ENCODE results near the gene NTHL1. TPM values are rescaled to one million over a fixed set of nuclear protein-coding genes. Genes with fewer than 3 reads are reported as not detected.
A peak's percentile ranks its signal among the peaks of the same experiment; 100 is the strongest.

The NTHL1 gene
- polyA plus RNA-seq, 3 donors, result 15.2 to 26.1 (median 19.9) TPM

DNA sequence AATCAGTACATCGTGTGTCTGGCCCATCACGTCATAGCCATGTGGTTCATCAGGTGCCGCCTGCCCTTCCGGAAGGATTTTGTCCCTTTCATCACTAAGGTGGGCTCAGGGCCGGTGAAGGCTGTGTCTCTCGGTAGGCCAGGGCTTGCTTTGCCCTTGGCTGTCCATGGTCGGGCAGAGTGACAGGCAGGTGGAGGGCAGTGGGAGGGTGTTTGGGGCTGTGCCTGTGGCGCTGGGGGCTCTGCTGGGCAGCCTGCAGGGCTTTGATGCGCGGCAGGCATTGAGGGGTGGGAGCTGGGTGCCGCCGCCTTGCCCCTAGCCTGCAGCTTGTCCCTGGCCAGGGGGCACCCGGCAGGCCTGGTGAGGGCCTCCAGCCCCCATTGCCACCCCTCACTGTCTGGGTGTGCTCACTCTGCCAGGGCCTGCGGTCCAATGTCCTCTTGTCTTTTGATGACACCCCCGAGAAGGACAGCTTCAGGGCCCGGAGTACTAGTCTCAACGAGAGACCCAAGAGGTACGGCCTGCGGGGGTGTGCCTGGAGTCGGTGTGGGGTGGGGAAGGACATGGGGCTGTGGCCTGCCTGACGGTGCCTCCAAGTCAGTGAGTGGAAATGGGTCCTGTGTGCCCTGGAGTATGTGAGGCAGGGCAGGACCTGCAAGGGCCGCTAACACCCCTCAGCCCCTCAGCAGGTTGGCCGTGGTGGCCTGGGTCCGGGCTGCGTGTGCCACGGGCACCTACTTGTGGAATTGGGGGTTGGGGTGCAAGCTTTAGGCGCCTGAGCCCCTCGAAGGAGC is 28.6 kb upstream of the NTHL1 start:
- no peak for DNase-seq (ENCODE audit: extremely low read depth in 1 of 11, low read depth in 9 of 11, low spot score in 4 of 11)

GRCh38 chr16:2075631-2076030 is 28.0 kb upstream of the NTHL1 start:
- no peak for DNase-seq (ENCODE audit: extremely low read depth in 1 of 11, low read depth in 9 of 11, low spot score in 4 of 11)

- no peak for DNase-seq (ENCODE audit: extremely low read depth in 1 of 11, low read depth in 9 of 11, low spot score in 4 of 11)
These were observed 26.4 kb upstream of the NTHL1 start for GRCh38 chr16:2074071-2074470.

GRCh38 chr16:2072926-2073325 is 25.3 kb upstream of the NTHL1 start:
- DNase-seq (ENCODE audit: extremely low read depth in 1 of 11, low read depth in 9 of 11, low spot score in 4 of 11), result no peak

DNA sequence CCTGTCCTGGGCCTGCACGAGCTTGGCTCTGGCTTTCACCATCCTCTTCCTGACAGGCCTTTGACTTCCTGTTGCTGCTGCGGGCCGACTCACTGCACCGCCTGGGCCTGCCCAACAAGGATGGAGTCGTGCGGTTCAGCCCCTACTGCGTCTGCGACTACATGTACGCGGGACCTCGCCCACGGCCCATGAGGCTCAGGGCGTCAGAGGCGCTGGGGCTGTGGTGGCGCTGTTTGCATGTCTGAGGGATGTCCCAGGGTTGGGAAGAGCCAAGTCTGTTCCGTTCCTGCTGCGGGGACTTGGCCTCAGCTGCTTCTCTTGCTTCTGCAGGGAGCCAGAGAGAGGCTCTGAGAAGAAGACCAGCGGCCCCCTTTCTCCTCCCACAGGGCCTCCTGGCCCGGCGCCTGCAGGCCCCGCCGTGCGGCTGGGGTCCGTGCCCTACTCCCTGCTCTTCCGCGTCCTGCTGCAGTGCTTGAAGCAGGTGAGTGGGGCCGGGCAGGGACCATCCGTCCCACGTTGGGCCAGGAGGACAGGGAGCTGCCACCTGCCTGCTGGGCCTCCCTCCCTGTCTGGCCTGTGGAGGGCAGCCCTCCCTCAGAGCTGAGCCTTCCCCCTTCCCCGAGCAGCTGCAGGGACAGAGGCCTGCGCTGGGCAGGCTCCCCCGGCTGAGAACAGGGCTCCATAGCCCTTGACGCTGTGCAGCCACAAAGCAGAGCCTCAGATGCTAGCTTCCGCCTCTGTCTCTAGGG is 24.0 kb upstream of the NTHL1 start:
- no peak for DNase-seq (ENCODE audit: extremely low read depth in 1 of 11, low read depth in 9 of 11, low spot score in 4 of 11)

DNA sequence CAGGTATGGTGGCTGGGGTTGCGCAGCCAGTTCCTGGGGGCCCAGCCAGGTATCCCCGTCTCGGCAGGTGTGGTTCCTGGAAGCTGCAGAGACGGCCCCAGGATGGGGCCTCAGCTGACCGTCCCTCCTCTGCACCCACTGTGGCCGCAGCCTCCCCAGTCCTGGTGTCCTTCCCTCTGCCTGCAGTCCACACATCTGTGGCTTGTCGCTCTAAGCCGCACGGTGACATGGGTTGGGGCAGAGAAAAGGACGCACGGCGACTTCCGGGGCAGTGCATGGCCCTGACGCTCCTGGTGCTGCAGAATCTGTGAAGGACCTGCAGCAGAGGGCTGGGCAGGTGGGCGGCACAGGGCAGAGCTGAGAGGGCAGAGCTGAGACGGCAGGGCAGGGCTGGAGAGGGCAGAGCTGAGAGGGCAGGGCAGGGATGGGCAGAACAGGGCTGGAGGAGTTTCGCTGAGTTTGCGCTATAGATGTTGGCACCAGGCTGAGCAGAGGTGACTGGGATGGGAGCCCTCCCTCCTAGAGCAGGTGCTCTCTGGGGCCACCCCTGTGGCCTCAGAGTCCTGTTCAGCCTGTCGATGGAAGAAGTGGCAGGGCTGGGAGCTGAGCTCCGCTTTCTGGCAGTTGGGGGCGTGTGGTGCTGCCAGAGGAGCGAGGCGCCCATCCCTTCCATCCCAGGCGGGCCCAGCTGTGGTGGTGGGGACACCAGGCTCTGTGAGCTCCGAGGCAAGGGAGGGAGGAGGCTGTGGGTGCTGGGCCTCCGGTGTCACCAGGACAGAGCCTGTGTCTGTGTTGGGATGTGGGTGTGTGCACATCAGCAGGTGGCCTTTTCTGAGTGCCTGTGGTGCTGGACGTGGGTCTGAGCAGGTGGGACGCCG is 23.2 kb upstream of the NTHL1 start:
- no peak for DNase-seq (ENCODE audit: extremely low read depth in 1 of 11, low read depth in 9 of 11, low spot score in 4 of 11)

DNA sequence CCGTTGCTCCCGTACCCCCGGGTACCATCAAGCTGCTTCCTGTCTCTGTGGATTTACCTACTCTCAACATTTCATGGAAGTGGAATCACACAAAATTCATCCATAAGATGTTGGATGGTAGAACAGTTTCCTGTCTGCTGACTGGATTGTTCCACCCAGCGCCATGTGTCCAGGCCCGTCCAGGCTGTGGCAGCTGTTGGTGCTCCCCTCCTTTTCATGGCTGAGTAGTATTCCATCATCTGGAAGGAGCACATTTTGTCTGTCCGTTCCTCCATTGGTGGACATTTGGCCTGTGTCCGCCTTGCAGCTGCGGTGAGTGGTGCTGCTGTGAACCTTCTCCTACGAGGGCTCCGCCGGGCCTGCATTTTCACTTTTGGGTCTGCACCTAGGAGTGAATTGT is 18.5 kb upstream of the NTHL1 start:
- DNase-seq (ENCODE audit: extremely low read depth in 1 of 11, low read depth in 9 of 11, low spot score in 4 of 11), result no peak

DNA sequence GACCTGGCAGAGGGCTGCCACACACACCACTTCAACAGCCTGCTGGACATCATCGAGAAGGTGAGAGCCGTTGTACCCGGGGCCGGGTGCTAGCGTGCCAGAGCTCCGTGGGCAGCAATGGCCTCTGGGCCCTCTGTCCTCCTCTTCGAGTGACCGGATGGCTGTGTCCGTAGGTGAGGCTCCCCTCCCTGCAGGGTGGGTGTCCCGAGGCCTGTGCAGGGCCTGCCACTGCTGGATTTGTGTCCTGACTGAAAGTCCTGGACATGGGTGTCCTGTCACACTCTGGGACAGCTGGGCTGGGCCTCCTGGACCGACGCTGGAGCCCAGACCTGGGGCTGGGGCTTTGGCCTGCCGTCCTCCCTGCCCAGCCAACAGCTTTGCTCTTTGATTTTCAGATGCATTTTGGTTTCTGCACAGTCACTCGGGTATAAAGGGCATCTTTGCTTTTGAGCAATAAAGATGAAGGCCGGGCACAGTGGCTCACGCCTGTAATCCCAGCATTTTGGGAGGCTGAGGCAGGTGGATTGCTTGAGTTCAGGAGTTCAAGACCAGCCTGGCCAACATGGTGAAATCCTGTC is 16.8 kb upstream of the NTHL1 start:
- no peak for DNase-seq (ENCODE audit: extremely low read depth in 1 of 11, low read depth in 9 of 11, low spot score in 4 of 11)

GRCh38 chr16:2063861-2064260 is 16.2 kb upstream of the NTHL1 start:
- DNase-seq (ENCODE audit: extremely low read depth in 1 of 11, low read depth in 9 of 11, low spot score in 4 of 11), result no peak

- no peak for DNase-seq (ENCODE audit: extremely low read depth in 1 of 11, low read depth in 9 of 11, low spot score in 4 of 11)
These were observed 15.2 kb upstream of the NTHL1 start for GRCh38 chr16:2062801-2063200.

DNA sequence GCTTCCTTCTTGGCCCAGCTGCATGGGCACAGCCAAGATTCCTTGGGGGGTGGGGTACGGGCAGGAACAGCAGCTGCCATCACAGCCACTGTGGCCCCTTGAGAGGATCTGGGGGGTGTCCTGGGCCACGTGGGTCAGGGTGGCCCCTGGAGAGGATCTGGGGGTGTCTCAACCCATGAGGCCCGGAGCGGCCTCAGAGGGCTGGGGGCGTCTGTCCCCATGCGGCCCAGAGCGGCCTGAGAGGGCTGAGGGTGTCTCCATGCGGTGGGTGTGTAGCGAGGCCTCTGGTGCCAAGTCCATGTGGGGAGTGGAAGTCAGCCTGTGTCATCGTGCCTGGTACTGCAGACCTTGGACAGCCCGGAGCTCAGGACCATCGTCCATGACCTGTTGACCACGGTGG is 13.9 kb upstream of the NTHL1 start:
- DNase-seq (ENCODE audit: extremely low read depth in 1 of 11, low read depth in 9 of 11, low spot score in 4 of 11), result no peak

- no peak for DNase-seq (ENCODE audit: extremely low read depth in 1 of 11, low read depth in 9 of 11, low spot score in 4 of 11)
These were observed 13.4 kb upstream of the NTHL1 start for GRCh38 chr16:2061023-2061422.

GRCh38 chr16:2060346-2060745 is 12.7 kb upstream of the NTHL1 start:
- no peak for DNase-seq (ENCODE audit: extremely low read depth in 1 of 11, low read depth in 9 of 11, low spot score in 4 of 11)

GRCh38 chr16:2058872-2059271 is 11.2 kb upstream of the NTHL1 start:
- DNase-seq (ENCODE audit: extremely low read depth in 1 of 11, low read depth in 9 of 11, low spot score in 4 of 11), result peak in 1 of 11 donors; percentile 61

GRCh38 chr16:2058420-2058819 is 10.8 kb upstream of the NTHL1 start:
- no peak for DNase-seq (ENCODE audit: extremely low read depth in 1 of 11, low read depth in 9 of 11, low spot score in 4 of 11)

DNA sequence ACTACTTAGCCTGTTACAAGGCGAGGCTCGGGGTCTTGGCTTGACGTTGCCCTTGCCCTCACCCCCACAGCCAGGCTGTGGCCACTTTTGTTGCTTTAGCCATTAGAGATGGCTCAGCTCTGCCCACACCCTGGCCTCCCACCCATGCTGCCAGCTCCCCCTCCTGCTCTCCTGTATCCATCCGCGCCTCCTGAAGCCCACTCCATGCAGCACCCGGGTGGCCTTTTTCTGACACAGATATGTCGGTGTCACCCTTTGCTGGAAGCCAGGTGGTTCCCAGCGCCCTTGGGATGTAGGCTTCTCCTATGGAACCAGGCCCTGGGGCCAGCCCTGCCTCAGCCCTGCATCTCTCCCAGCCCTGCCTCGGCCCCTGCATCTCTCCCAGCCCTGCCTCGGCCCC is 9.8 kb upstream of the NTHL1 start:
- DNase-seq (ENCODE audit: extremely low read depth in 1 of 11, low read depth in 9 of 11, low spot score in 4 of 11), result no peak

DNA sequence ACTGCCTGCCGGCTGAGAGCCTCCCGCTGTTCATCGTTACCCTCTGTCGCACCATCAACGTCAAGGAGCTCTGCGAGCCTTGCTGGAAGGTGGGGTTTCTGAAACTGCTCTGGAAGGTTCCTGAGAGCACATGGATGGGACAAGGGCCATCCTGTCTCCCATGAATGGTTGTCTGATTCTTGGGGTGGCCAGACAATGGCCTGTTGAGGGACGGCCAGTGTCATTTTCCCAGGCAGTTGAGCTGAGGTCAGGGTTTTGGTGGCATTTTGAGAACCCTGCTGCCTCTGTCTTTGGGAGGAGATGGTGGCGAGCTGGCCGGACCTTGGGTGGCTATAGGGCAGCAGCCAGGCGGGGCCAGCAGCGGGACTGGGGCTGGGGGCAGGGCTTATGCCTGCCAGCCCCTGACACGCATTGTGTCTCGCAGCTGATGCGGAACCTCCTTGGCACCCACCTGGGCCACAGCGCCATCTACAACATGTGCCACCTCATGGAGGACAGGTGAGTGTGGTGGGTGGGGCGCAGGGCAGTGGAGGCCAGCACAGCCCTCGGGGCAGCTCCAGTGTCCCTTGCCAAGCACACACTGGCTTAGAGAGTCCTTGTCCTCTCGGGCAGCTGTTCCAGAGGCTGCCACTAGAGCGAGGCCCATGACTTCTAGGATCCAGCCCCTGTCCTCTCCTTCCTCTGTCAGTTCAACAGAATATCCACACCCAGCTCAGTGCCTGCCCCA is 9.2 kb upstream of the NTHL1 start:
- DNase-seq (ENCODE audit: extremely low read depth in 1 of 11, low read depth in 9 of 11, low spot score in 4 of 11), result no peak

DNA sequence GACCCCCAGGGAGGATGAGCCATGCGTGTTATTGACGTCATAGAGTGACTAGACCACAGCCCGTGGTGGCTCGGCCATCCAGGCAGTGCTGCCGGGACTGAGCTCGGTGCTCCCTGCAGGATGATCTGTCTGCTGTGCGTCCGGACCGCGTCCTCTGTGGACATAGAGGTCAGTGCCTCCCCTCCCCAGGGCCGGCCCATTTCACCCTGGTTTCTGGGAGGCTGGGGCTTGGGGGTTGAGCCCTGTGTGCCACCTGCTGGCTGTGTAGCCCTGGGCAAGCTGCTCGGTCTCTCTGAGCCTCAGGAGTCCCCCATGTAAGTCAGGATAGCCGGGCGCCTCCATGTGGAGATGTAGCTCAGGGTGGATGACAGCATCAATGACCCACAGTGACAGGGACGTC is 8.4 kb upstream of the NTHL1 start:
- no peak for DNase-seq (ENCODE audit: extremely low read depth in 1 of 11, low read depth in 9 of 11, low spot score in 4 of 11)

All from renal cortex interstitium (tissue), 11 donors.